Gastrocnemius medialis (tissue), 4 donors: ENCODE data around the gene MAOB. TPM values are rescaled to one million over a fixed set of nuclear protein-coding genes. Genes with fewer than 3 reads are reported as not detected.
A peak's percentile ranks its signal among the peaks of the same experiment; 100 is the strongest.
"Not testable (repeated sequence)": the region's sequence is repeated elsewhere in the genome, so short reads cannot be mapped to it uniquely, and the experiment has no call there.

Experiments used
- ATAC-seq, 2 donors: fragments of 150-250 bp; one replicate each; pipeline ENCODE4 v1.9.1; 2016
- DNase-seq, 2 donors: peaks; one replicate each; pipeline ENCODE4 v3.0.0-alpha.2; 2019
- H3K27ac ChIP-seq, 4 donors: fragments of 200-600 bp; sonication (generic); 1 replicate in 1 of 4; 2 replicates in 3 of 4; pipeline ENCODE4 v1.5.1; 2016 to 2018; ENCODE audit warnings: mild to moderate bottlenecking in 2 of 4, moderate library complexity in 1 of 4
- H3K27me3 ChIP-seq, 3 donors: fragments of 200-600 bp; sonication (generic) in 2 of 3; 1 replicate in 1 of 3; 2 replicates in 2 of 3; pipeline versions ENCODE4 v1.5.1 to v1.6.0; 2016 to 2019; ENCODE audit warnings: mild to moderate bottlenecking in 1 of 3, moderate library complexity in 1 of 3
- H3K36me3 ChIP-seq, 2 donors: fragments of 200-600 bp; sonication (generic) in 1 of 2; one replicate each; pipeline ENCODE4 v1.5.1; 2017 to 2018
- H3K4me1 ChIP-seq, 2 donors: fragments of 200-600 bp; sonication (generic) in 1 of 2; one replicate each; pipeline ENCODE4 v1.5.1; 2016 to 2017; ENCODE audit warnings: mild to moderate bottlenecking in 2 of 2
- H3K4me3 ChIP-seq, 4 donors: fragments of 200-600 bp; sonication (generic) in 3 of 4; 1 replicate in 1 of 4; 2 replicates in 3 of 4; pipeline ENCODE4 v1.5.1; 2016 to 2019; ENCODE audit warnings: mild to moderate bottlenecking in 2 of 4
- H3K9me3 ChIP-seq, 3 donors: fragments of 200-600 bp; sonication (generic) in 2 of 3; 1 replicate in 1 of 3; 2 replicates in 2 of 3; pipeline ENCODE4 v1.5.1; 2016 to 2019
- POLR2A ChIP-seq, 2 donors: fragments of 450-650 bp; IDR thresholded peaks; one replicate each; pipeline ENCODE4 v1.6.1; 2017; ENCODE audit warnings: antibody characterized with exemption in 2 of 2, mild to moderate bottlenecking in 2 of 2, moderate library complexity in 2 of 2
- in situ Hi-C, 4 donors: fragments of 200-750 bp; cut with MboI; loops; one replicate each; pipeline versions ENCODE4 v1.15.0 to v1.8.0; 2017; ENCODE audit warnings: low sequenced_read_pairs in 4 of 4
- intact Hi-C: fragments of 100-400 bp; cut with DNase I; formaldehyde crosslinking; loops from one replicate; pipeline ENCODE4 v1.15.1; 2023; ENCODE audit warnings: low total_unique reads
- total RNA-seq, 4 donors: library from RNA; depleted of rRNA; stranded (reverse); fragments of >200 nt; gene quantifications; one replicate each; pipeline versions ENCODE4 v1.1.0 to v1.2.3, GENCODE V29; 2016
- TF ChIP-seq, protein P1 (sequence below), 5 experiments: fragments of 450-650 bp in 3 of 5; fragments of 200-600 bp in 2 of 5; sonication (generic) in 2 of 5; IDR thresholded peaks in 4 of 5; conservative IDR thresholded peaks in 1 of 5; 1 replicate in 4 of 5; 2 replicates in 1 of 5; pipeline ENCODE4 v1.5.1; 2016 to 2019; ENCODE audit warnings: antibody characterized with exemption in 5 of 5, mild to moderate bottlenecking in 3 of 5, moderate library complexity in 3 of 5

The MAOB gene
- 10 to 100 TPM in 3 of 4 donors, 1 to 10 TPM in 1; 7.8 to 34.5 (median 29.3) TPM for total RNA-seq

DNA sequence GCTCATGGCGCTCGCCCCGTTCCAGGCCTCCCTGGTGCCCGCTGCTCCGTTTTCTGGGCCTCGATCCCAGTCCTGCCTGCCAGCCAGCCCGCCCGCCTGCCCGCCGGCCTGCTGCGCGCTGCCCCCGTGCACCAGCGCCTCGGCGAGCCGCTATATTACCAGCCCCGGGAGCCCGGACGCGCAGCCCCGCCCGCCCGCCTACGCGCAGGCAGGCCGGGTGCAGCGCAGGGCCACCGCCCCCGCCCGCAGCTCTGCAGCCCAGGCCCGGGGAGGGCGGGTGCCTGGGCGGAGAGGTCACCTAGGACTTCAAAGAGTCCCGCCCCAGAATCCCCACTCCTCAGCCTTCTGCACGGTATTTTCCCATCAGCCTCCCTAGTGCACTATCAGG, at the start of gene MAOB:
Gene MAOB, minus strand, starts transcription at position 157 of the 388 bp plus-strand sequence. Its CDS starts 151 bp downstream, at position 6.
- intact Hi-C loops (no loop called here), in situ Hi-C loops (no loop called here)
- DNase-seq (peak; percentile 13 to 61), ATAC-seq (peak; percentile 58 to 69)
- no peaks in the 10 kb centered on the region for H3K27me3 ChIP-seq
- H3K9me3 ChIP-seq: no peaks in the 10 kb centered on the region
- H3K4me1 ChIP-seq: peaks cover 0 to 8% of the 10 kb centered on the region in 2 donors
- H3K27ac ChIP-seq: peak within 1 kb of the TSS; percentile 79 to 88 (median 82)
- H3K36me3 ChIP-seq: no peaks in the 10 kb centered on the region
- H3K4me3 ChIP-seq: peak within 1 kb of the TSS; percentile 51 to 68 (median 58)
- peak; percentile 52 to 56 for TF ChIP-seq POLR2A (IDR thresholded peaks at IDR 0.05)
- TF ChIP-seq, protein P1, sequence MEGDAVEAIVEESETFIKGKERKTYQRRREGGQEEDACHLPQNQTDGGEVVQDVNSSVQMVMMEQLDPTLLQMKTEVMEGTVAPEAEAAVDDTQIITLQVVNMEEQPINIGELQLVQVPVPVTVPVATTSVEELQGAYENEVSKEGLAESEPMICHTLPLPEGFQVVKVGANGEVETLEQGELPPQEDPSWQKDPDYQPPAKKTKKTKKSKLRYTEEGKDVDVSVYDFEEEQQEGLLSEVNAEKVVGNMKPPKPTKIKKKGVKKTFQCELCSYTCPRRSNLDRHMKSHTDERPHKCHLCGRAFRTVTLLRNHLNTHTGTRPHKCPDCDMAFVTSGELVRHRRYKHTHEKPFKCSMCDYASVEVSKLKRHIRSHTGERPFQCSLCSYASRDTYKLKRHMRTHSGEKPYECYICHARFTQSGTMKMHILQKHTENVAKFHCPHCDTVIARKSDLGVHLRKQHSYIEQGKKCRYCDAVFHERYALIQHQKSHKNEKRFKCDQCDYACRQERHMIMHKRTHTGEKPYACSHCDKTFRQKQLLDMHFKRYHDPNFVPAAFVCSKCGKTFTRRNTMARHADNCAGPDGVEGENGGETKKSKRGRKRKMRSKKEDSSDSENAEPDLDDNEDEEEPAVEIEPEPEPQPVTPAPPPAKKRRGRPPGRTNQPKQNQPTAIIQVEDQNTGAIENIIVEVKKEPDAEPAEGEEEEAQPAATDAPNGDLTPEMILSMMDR (IDR thresholded peaks at IDR 0.05 in 4 of 5, conservative IDR thresholded peaks at IDR 0.05 in 1 of 5): no peak

DNA sequence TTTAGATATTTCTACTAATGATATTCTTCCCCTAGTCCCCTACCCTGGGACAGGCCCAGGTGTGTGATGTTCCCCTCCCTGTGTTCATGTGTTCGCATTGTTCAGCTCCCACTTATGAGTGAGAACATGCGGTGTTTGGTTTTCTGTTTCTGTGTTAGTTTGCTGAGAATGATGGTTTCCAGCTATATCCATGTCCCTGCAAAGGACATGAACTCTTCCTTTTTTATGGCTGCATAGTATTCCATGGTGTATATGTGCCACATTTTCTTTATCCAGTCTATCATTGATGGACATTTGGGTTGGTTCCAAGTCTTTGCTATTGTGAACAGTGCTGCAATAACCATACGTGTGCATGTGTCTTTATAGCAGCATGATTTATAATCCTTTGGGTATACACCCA, 39.8 kb upstream of the MAOB start:
- intact Hi-C loops, H3K27ac ChIP-seq, DNase-seq, in situ Hi-C loops, H3K4me1 ChIP-seq, H3K9me3 ChIP-seq, H3K4me3 ChIP-seq, H3K36me3 ChIP-seq, H3K27me3 ChIP-seq, ATAC-seq: not testable (repeated sequence)

- intact Hi-C loops, H3K27ac ChIP-seq, H3K4me1 ChIP-seq, H3K27me3 ChIP-seq, H3K36me3 ChIP-seq, H3K9me3 ChIP-seq, H3K4me3 ChIP-seq, ATAC-seq, in situ Hi-C loops, DNase-seq: not testable (repeated sequence)
Measured at GRCh38 chrX:43910772-43911171, 28.5 kb upstream of the MAOB start.

GRCh38 chrX:43910012-43910411, 27.8 kb upstream of the MAOB start:
- H3K4me3 ChIP-seq: no peak overlapping the region
- no peak overlapping the region for H3K27ac ChIP-seq
- no peaks in the 10 kb centered on the region for H3K36me3 ChIP-seq
- no peaks in the 10 kb centered on the region for H3K4me1 ChIP-seq
- in situ Hi-C loops (no loop called here), intact Hi-C loops (no loop called here)
- no peak for TF ChIP-seq POLR2A (IDR thresholded peaks at IDR 0.05)
- TF ChIP-seq, protein P1 (IDR thresholded peaks at IDR 0.05 in 4 of 5, conservative IDR thresholded peaks at IDR 0.05 in 1 of 5): no peak
- no peak for DNase-seq
- no peak for ATAC-seq
- H3K27me3 ChIP-seq: no peaks in the 10 kb centered on the region
- H3K9me3 ChIP-seq: no peaks in the 10 kb centered on the region

DNA sequence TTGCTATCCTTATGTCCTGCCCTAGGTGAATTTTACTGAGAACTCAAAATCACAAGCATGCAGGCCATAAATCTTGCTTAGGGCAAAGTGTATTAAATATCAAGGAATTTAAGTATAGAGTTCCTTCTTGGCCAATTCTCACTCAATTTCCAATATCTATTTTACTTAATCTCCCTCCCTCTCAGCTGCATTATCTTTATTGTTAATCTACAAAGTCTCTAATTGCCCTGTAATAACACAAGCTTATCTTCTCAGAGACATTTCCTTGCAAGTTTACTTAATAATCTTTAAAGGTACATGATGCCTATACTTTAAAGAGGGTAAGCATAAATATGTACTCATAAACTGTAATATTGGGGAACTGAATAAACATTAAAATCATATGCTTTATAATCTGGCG, 26.9 kb upstream of the MAOB start:
- no peaks in the 10 kb centered on the region for H3K9me3 ChIP-seq
- TF ChIP-seq, protein P1 (IDR thresholded peaks at IDR 0.05 in 4 of 5, conservative IDR thresholded peaks at IDR 0.05 in 1 of 5): no peak
- TF ChIP-seq POLR2A (IDR thresholded peaks at IDR 0.05): no peak
- H3K4me3 ChIP-seq: no peak overlapping the region
- no peaks in the 10 kb centered on the region for H3K4me1 ChIP-seq
- intact Hi-C loops: no loop called here
- H3K27ac ChIP-seq: no peak overlapping the region
- no peaks in the 10 kb centered on the region for H3K36me3 ChIP-seq
- in situ Hi-C loops: no loop called here
- DNase-seq (no peak), ATAC-seq (no peak)
- no peaks in the 10 kb centered on the region for H3K27me3 ChIP-seq
